Esophagus muscularis mucosa (tissue), 4 donors: ENCODE results near the gene KIF17.

ENCODE experiments used
- CTCF ChIP-seq, 3 experiments: fragments of 200-600 bp in 2 of 3; fragments of 450-650 bp in 1 of 3; sonication (generic) in 2 of 3; IDR thresholded peaks; one replicate each; pipeline ENCODE4 v1.5.1; 2017 to 2019; ENCODE audit warnings: antibody characterized with exemption in 3 of 3, mild to moderate bottlenecking in 2 of 3, moderate library complexity in 1 of 3
- EP300 ChIP-seq: sonication (generic); formaldehyde crosslinking; IDR thresholded peaks from one replicate; pipeline ENCODE4 v1.6.1; 2017; ENCODE audit warnings: antibody characterized with exemption
- POLR2A ChIP-seq: fragments of 450-650 bp; IDR thresholded peaks from one replicate; pipeline ENCODE4 v1.6.1; 2017; ENCODE audit warnings: antibody characterized with exemption, moderate library complexity, mild to moderate bottlenecking, low read depth
- POLR2AphosphoS5 ChIP-seq, 2 donors: sonication (generic); formaldehyde crosslinking; IDR thresholded peaks; one replicate each; pipeline ENCODE4 v1.6.1; 2017; ENCODE audit warnings: antibody characterized with exemption in 2 of 2

DNA sequence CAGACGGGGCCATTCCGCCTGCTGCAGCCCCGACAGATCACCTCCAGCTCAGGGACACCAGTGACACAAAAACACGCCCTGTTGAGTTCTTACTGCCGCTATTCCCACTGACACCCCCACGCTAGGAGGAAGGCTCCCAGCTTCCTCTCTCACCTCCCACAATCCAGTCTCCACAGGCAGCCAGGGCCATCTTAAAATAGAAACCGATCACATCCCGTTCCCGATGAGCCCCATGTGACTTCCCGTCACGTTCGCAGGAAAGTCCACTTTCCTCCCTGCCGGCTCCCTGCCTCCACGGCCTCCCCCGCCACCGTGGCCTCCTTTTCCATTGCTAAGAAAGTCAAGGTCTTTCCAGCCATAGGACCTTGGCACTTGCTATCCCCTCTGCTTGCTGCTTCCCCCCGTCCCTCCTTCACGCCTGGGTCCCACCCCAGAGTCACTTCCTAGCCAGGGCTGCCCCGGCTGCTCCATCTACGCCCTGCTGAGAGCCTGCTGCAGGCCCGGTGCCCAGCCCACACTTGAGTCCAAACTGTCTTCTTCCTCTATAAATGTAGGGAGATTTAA is 32.6 kb downstream of the KIF17 start:
- no peak for TF ChIP-seq CTCF (IDR thresholded peaks at IDR 0.05)
- no peak for TF ChIP-seq POLR2A
- TF ChIP-seq EP300 = no peak
- TF ChIP-seq POLR2AphosphoS5 (IDR thresholded peaks at IDR 0.05) = peak; percentile 49 to 54
